Measurements from ENCODE around the gene TCEA3.
A peak's percentile ranks its signal among the peaks of the same experiment; 100 is the strongest.

The TCEA3 gene

GRCh38 chr1:23362218-23362713, 62.3 kb downstream of the TCEA3 start:
- Histone ChIP-seq H3K9me3 (ENCODE audit: insufficient read depth, low read depth, low read length) (peaks cover 62% of the 10 kb centered on the region), H3K4me3 (ENCODE audit: low read length) (no peak overlapping the region), H3K27ac (ENCODE audit: low read depth, low read length) (no peak overlapping the region), H3K36me3 (ENCODE audit: insufficient read depth, low read length) (peaks cover 28% of the 10 kb centered on the region), H3K9ac (ENCODE audit: low read depth, low read length) (no peak overlapping the region), H3K4me1 (ENCODE audit: insufficient read depth, low read length) (no peaks in the 10 kb centered on the region), H3K27me3 (ENCODE audit: insufficient read depth, low read length) (peaks cover 94% of the 10 kb centered on the region)
- WGBS = 96% methylated on average over 12 of the region's 13 CpGs

- no peaks in the 10 kb centered on the region for H3K4me1 ChIP-seq (ENCODE audit: insufficient read depth, low read length)
- H3K27ac ChIP-seq (ENCODE audit: low read depth, low read length) = no peak overlapping the region
- no peak overlapping the region for H3K4me3 ChIP-seq (ENCODE audit: low read length)
- H3K9me3 ChIP-seq (ENCODE audit: insufficient read depth, low read depth, low read length) = peaks cover 46% of the 10 kb centered on the region
- 98% methylated on average over 3 of the region's 3 CpGs for WGBS
- H3K36me3 ChIP-seq (ENCODE audit: insufficient read depth, low read length) = peaks cover 22% of the 10 kb centered on the region
- H3K9ac ChIP-seq (ENCODE audit: low read depth, low read length) = no peak overlapping the region
- peaks cover 100% of the 10 kb centered on the region for H3K27me3 ChIP-seq (ENCODE audit: insufficient read depth, low read length)
Measured at GRCh38 chr1:23358310-23358875, 66.2 kb downstream of the TCEA3 start.

- Histone ChIP-seq H3K4me3 (ENCODE audit: low read length) (no peak overlapping the region), H3K27me3 (ENCODE audit: insufficient read depth, low read length) (peaks cover 100% of the 10 kb centered on the region), H3K9me3 (ENCODE audit: insufficient read depth, low read depth, low read length) (peaks cover 35% of the 10 kb centered on the region), H3K27ac (ENCODE audit: low read depth, low read length) (no peak overlapping the region), H3K36me3 (ENCODE audit: insufficient read depth, low read length) (peaks cover 14% of the 10 kb centered on the region), H3K9ac (ENCODE audit: low read depth, low read length) (no peak overlapping the region), H3K4me1 (ENCODE audit: insufficient read depth, low read length) (no peaks in the 10 kb centered on the region)
- 5% methylated on average over 3 of the region's 3 CpGs for WGBS
Measured at GRCh38 chr1:23357138-23357908, 67.2 kb downstream of the TCEA3 start.

GRCh38 chr1:23356471-23357137, 67.9 kb downstream of the TCEA3 start:
- Histone ChIP-seq H3K27me3 (ENCODE audit: insufficient read depth, low read length) (peaks cover 100% of the 10 kb centered on the region), H3K27ac (ENCODE audit: low read depth, low read length) (no peak overlapping the region)

GRCh38 chr1:23354245-23354644, 70.3 kb downstream of the TCEA3 start:
- Histone ChIP-seq H3K9me3 (ENCODE audit: insufficient read depth, low read depth, low read length) (peaks cover 4% of the 10 kb centered on the region; the same call in 1 of the 2 replicates), H3K27me3 (ENCODE audit: insufficient read depth, low read length) (peaks cover 99% of the 10 kb centered on the region), H3K4me3 (ENCODE audit: low read length) (no peak overlapping the region), H3K9ac (ENCODE audit: low read depth, low read length) (no peak overlapping the region), H3K36me3 (ENCODE audit: insufficient read depth, low read length) (no peaks in the 10 kb centered on the region), H3K4me1 (ENCODE audit: insufficient read depth, low read length) (no peaks in the 10 kb centered on the region), H3K27ac (ENCODE audit: low read depth, low read length) (no peak overlapping the region)
- WGBS = 44% methylated on average over 3 of the region's 3 CpGs

More at GRCh38 chr1:23356471-23357137, 67.9 kb downstream of the TCEA3 start:
- no peak overlapping the region for H3K9ac ChIP-seq (ENCODE audit: low read depth, low read length)
- WGBS = 83% methylated on average over 8 of the region's 8 CpGs
- H3K9me3 ChIP-seq (ENCODE audit: insufficient read depth, low read depth, low read length) = peaks cover 28% of the 10 kb centered on the region
- H3K4me3 ChIP-seq (ENCODE audit: low read length) = no peak overlapping the region
- peaks cover 7% of the 10 kb centered on the region; the same call in 1 of the 2 replicates for H3K36me3 ChIP-seq (ENCODE audit: insufficient read depth, low read length)
- H3K4me1 ChIP-seq (ENCODE audit: insufficient read depth, low read length) = no peaks in the 10 kb centered on the region

GRCh38 chr1:23352096-23352695, 72.4 kb downstream of the TCEA3 start:
- H3K9ac ChIP-seq (ENCODE audit: low read depth, low read length) = no peak overlapping the region
- H3K27me3 ChIP-seq (ENCODE audit: insufficient read depth, low read length) = peaks cover 99% of the 10 kb centered on the region
- no peak overlapping the region for H3K4me3 ChIP-seq (ENCODE audit: low read length)
- H3K36me3 ChIP-seq (ENCODE audit: insufficient read depth, low read length) = no peaks in the 10 kb centered on the region
- WGBS = 57% methylated on average over 1 of the region's 1 CpG
- no peak overlapping the region for H3K27ac ChIP-seq (ENCODE audit: low read depth, low read length)
- H3K4me1 ChIP-seq (ENCODE audit: insufficient read depth, low read length) = no peaks in the 10 kb centered on the region
- H3K9me3 ChIP-seq (ENCODE audit: insufficient read depth, low read depth, low read length) = no peaks in the 10 kb centered on the region

- H3K9me3 ChIP-seq (ENCODE audit: insufficient read depth, low read depth, low read length) = no peaks in the 10 kb centered on the region
- peaks cover 54% of the 10 kb centered on the region for H3K27me3 ChIP-seq (ENCODE audit: insufficient read depth, low read length)
- no peak overlapping the region for H3K27ac ChIP-seq (ENCODE audit: low read depth, low read length)
- WGBS = 96% methylated on average over 14 of the region's 14 CpGs
- no peak overlapping the region for H3K9ac ChIP-seq (ENCODE audit: low read depth, low read length)
- H3K4me3 ChIP-seq (ENCODE audit: low read length) = no peak overlapping the region
- H3K36me3 ChIP-seq (ENCODE audit: insufficient read depth, low read length) = no peaks in the 10 kb centered on the region
- peaks cover 16% of the 10 kb centered on the region for H3K4me1 ChIP-seq (ENCODE audit: insufficient read depth, low read length)
Measured at GRCh38 chr1:23345920-23346319, 78.6 kb downstream of the TCEA3 start.

- H3K4me3 ChIP-seq (ENCODE audit: low read length) = peak overlapping the region; percentile 69
- peak overlapping the region; percentile 92 for H3K9ac ChIP-seq (ENCODE audit: low read depth, low read length)
- WGBS = 57% methylated on average over 8 of the region's 8 CpGs
- no peaks in the 10 kb centered on the region for H3K9me3 ChIP-seq (ENCODE audit: insufficient read depth, low read depth, low read length)
- peaks cover 4% of the 10 kb centered on the region; the same call in 1 of the 2 replicates for H3K36me3 ChIP-seq (ENCODE audit: insufficient read depth, low read length)
- H3K4me1 ChIP-seq (ENCODE audit: insufficient read depth, low read length) = peaks cover 24% of the 10 kb centered on the region
- peaks cover 46% of the 10 kb centered on the region for H3K27me3 ChIP-seq (ENCODE audit: insufficient read depth, low read length)
- peak overlapping the region; percentile 74 for H3K27ac ChIP-seq (ENCODE audit: low read depth, low read length)
Measured at GRCh38 chr1:23344987-23345472, 79.5 kb downstream of the TCEA3 start.

- peak within 1 kb of the TSS; percentile 98 for H3K9ac ChIP-seq (ENCODE audit: low read depth, low read length)
- peaks cover 4% of the 10 kb centered on the region; the same call in 1 of the 2 replicates for H3K36me3 ChIP-seq (ENCODE audit: insufficient read depth, low read length)
- peaks cover 39% of the 10 kb centered on the region for H3K27me3 ChIP-seq (ENCODE audit: insufficient read depth, low read length)
- peak within 1 kb of the TSS; percentile 92 for H3K4me3 ChIP-seq (ENCODE audit: low read length)
- H3K27ac ChIP-seq (ENCODE audit: low read depth, low read length) = peak within 1 kb of the TSS; percentile 93
- H3K4me1 ChIP-seq (ENCODE audit: insufficient read depth, low read length) = peaks cover 29% of the 10 kb centered on the region
- no peaks in the 10 kb centered on the region for H3K9me3 ChIP-seq (ENCODE audit: insufficient read depth, low read depth, low read length)
- under 1% methylated on average over 87 of the region's 87 CpGs for WGBS
Measured at GRCh38 chr1:23344111-23344986, 80.2 kb downstream of the TCEA3 start, which contains the start of gene HNRNPR. Gene HNRNPR (minus strand): TSS chr1:23344284. CDS start chr1:23341008, 3,276 bp downstream.
